ENCODE results near the gene POU3F2. TPM values are rescaled to one million over a fixed set of nuclear protein-coding genes. Genes with fewer than 3 reads are reported as not detected.

Gene POU3F2
- total RNA-seq (2014; rRNA removed; shearing (Covaris generic)), result not detected in 2 replicates

- in situ Hi-C loops (cut with HindIII; ENCODE audit: low sequenced_read_pairs), result no loop called here
- peak; percentile 55 for DNase-seq (ENCODE audit: low spot score)
These were observed at the start of gene POU3F2 for GRCh38 chr6:98834060-98835031. Gene POU3F2 (plus strand): TSS chr6:98834574. CDS start chr6:98834874, 300 bp downstream.

- no peak for DNase-seq (ENCODE audit: low spot score)
- in situ Hi-C loops (cut with HindIII; ENCODE audit: low sequenced_read_pairs), result no loop called here
These were observed 46.9 kb upstream of the POU3F2 start for GRCh38 chr6:98787435-98787834.

GRCh38 chr6:98787961-98788360 lies 46.4 kb upstream of the POU3F2 start:
- in situ Hi-C loops (cut with HindIII; ENCODE audit: low sequenced_read_pairs), result no loop called here
- DNase-seq (ENCODE audit: low spot score), result no peak

GRCh38 chr6:98794307-98794842 lies 40.0 kb upstream of the POU3F2 start:
- in situ Hi-C loops (cut with HindIII; ENCODE audit: low sequenced_read_pairs), result no loop called here
- no peak for DNase-seq (ENCODE audit: low spot score)

- DNase-seq (ENCODE audit: low spot score), result no peak
- in situ Hi-C loops (cut with HindIII; ENCODE audit: low sequenced_read_pairs), result no loop called here
These were observed 37.0 kb upstream of the POU3F2 start for GRCh38 chr6:98797217-98797994.

GRCh38 chr6:98800866-98801265 lies 33.5 kb upstream of the POU3F2 start:
- in situ Hi-C loops (cut with HindIII; ENCODE audit: low sequenced_read_pairs), result no loop called here
- no peak for DNase-seq (ENCODE audit: low spot score)

GRCh38 chr6:98808541-98809210 lies 25.7 kb upstream of the POU3F2 start:
- in situ Hi-C loops (cut with HindIII; ENCODE audit: low sequenced_read_pairs), result no loop called here
- DNase-seq (ENCODE audit: low spot score), result no peak

- DNase-seq (ENCODE audit: low spot score), result no peak
These were observed 22.2 kb upstream of the POU3F2 start for GRCh38 chr6:98812220-98812619.

GRCh38 chr6:98816799-98817198 lies 17.6 kb upstream of the POU3F2 start:
- no peak for DNase-seq (ENCODE audit: low spot score)
- in situ Hi-C loops (cut with HindIII; ENCODE audit: low sequenced_read_pairs), result no loop called here

More at GRCh38 chr6:98812220-98812619, 22.2 kb upstream of the POU3F2 start:
- in situ Hi-C loops (cut with HindIII; ENCODE audit: low sequenced_read_pairs), result no loop called here

GRCh38 chr6:98821756-98822405 lies 12.5 kb upstream of the POU3F2 start:
- in situ Hi-C loops (cut with HindIII; ENCODE audit: low sequenced_read_pairs), result no loop called here
- DNase-seq (ENCODE audit: low spot score), result no peak

- in situ Hi-C loops (cut with HindIII; ENCODE audit: low sequenced_read_pairs), result no loop called here
- DNase-seq (ENCODE audit: low spot score), result no peak
These were observed 10.8 kb upstream of the POU3F2 start for GRCh38 chr6:98823428-98824161.

- in situ Hi-C loops (cut with HindIII; ENCODE audit: low sequenced_read_pairs), result no loop called here
- DNase-seq (ENCODE audit: low spot score), result no peak
These were observed 10.0 kb upstream of the POU3F2 start for GRCh38 chr6:98824162-98824901.

GRCh38 chr6:98824902-98825599 lies 9.3 kb upstream of the POU3F2 start:
- no peak for DNase-seq (ENCODE audit: low spot score)
- in situ Hi-C loops (cut with HindIII; ENCODE audit: low sequenced_read_pairs), result no loop called here

GRCh38 chr6:98825600-98826230 lies 8.7 kb upstream of the POU3F2 start:
- in situ Hi-C loops (cut with HindIII; ENCODE audit: low sequenced_read_pairs), result no loop called here
- DNase-seq (ENCODE audit: low spot score), result no peak

GRCh38 chr6:98827295-98828159 lies 6.8 kb upstream of the POU3F2 start:
- DNase-seq (ENCODE audit: low spot score), result peak; percentile 32
- in situ Hi-C loops (cut with HindIII; ENCODE audit: low sequenced_read_pairs), result no loop called here
